Motor neuron (in vitro differentiated cells): Measurements from ENCODE around the gene MLPH. TPM values are rescaled to one million over a fixed set of nuclear protein-coding genes. Genes with fewer than 3 reads are reported as not detected.

Experiments used
- ATAC-seq, 8 experiments: fragments of 200-7000 bp; cut with Tn5 transposase; replicated peaks in 6 of 8; 2 replicates each; pipeline ENCODE4 v1.8.0; 2021; ENCODE audit warnings: mild to moderate bottlenecking in 8 of 8, moderate library complexity in 8 of 8
- H3K27ac ChIP-seq, 2 donors: fragments of 250-450 bp; sonication (Bioruptor Pico); 2 replicates each; pipeline ENCODE4 v1.9.0; 2021; ENCODE audit warnings: antibody characterized with exemption in 2 of 2, mild to moderate bottlenecking in 2 of 2, moderate library complexity in 1 of 2
- H3K4me1 ChIP-seq, 2 donors: fragments of 250-450 bp; sonication (Bioruptor Pico); replicated peaks in 1 of 2; 2 replicates each; pipeline ENCODE4 v1.6.1; 2021; ENCODE audit warnings: antibody characterized with exemption in 2 of 2, mild to moderate bottlenecking in 2 of 2, moderate library complexity in 1 of 2
- H3K4me3 ChIP-seq, 5 donors: fragments of 250-450 bp; sonication (Bioruptor Pico); 2 replicates each; pipeline ENCODE4 v1.9.0; 2021; ENCODE audit warnings: antibody characterized with exemption in 5 of 5, mild to moderate bottlenecking in 5 of 5, moderate library complexity in 4 of 5
- WGBS, 10 experiments: fragments of 450-650 bp; shearing (Covaris generic); methylation state at CpG; one replicate each; pipeline ENCODE4 v1.0.0; 2022; 5-methylcytosine and 5-hydroxymethylcytosine counted together
- in situ Hi-C, 9 experiments: fragments of 400-800 bp; cut with MboI; loops; one replicate each; pipeline ENCODE4 v1.15.0; 2021; ENCODE audit warnings: low sequenced_read_pairs in 9 of 9, low pct_unique_long_range_greater_than_20kb in 2 of 9; ENCODE audit not compliant: unreplicated experiment in 9 of 9
- total RNA-seq, 8 experiments: library from RNA; unstranded; fragments of 300-600 nt; gene quantifications; 2 replicates each; pipeline versions ENCODE4 v1.2.3 to v1.2.4, GENCODE V29; 2022

The MLPH gene
- total RNA-seq, 8 experiments from 2014 or later: 0.11 to 1.3 (median 0.46) TPM; not detected in 1

- in situ Hi-C loops: loop anchor here in 1 of 9 experiments (25.0 kb wide), 1 partner anchor 438 kb away; no protein-coding TSS in a partner anchor
- peaks cover 0 to 3% of the 10 kb centered on the region in 2 donors for H3K4me1 ChIP-seq
- peak in 4 of 8 experiments; percentile 28 to 64 (median 48) for ATAC-seq
- H3K27ac ChIP-seq: no peak overlapping the region
- no peak overlapping the region for H3K4me3 ChIP-seq
- 40 to 95% (median 80%) methylated on average over 1 to 7 of the region's 17 CpGs; no CpG with 5 or more reads in 4 of the 10 experiments for WGBS, 10 experiments
Measured at GRCh38 chr2:237549643-237550415, 62.8 kb downstream of the MLPH start.

GRCh38 chr2:237551071-237551574 lies 64.1 kb downstream of the MLPH start:
- in situ Hi-C loops: loop anchor here in 1 of 9 experiments (25.0 kb wide), 1 partner anchor 439 kb away; no protein-coding TSS in a partner anchor
- ATAC-seq: no peak
- no peak overlapping the region for H3K4me3 ChIP-seq
- peaks cover 0 to 3% of the 10 kb centered on the region in 2 donors for H3K4me1 ChIP-seq
- 63 to 100% (median 84%) methylated on average over 1 to 8 of the region's 16 CpGs; no CpG with 5 or more reads in 3 of the 10 experiments for WGBS, 10 experiments
- no peak overlapping the region for H3K27ac ChIP-seq

GRCh38 chr2:237552908-237553307 lies 65.9 kb downstream of the MLPH start:
- Histone ChIP-seq H3K4me1 (peaks cover 0 to 3% of the 10 kb centered on the region in 2 donors), H3K27ac (no peak overlapping the region), H3K4me3 (no peak overlapping the region)
- in situ Hi-C loops: loop anchor here in 1 of 9 experiments (25.0 kb wide), 1 partner anchor 441 kb away; no protein-coding TSS in a partner anchor
- peak in 3 of 8 experiments; percentile 22 to 69 (median 29) for ATAC-seq
- 50 to 96% (median 74%) methylated on average over 1 to 6 of the region's 6 CpGs; no CpG with 5 or more reads in 4 of the 10 experiments for WGBS, 10 experiments

- in situ Hi-C loops: loop anchor here in 1 of 9 experiments (25.0 kb wide), 1 partner anchor 442 kb away; no protein-coding TSS in a partner anchor
Measured at GRCh38 chr2:237553948-237554347, 66.9 kb downstream of the MLPH start.

GRCh38 chr2:237555560-237555959 lies 68.5 kb downstream of the MLPH start:
- in situ Hi-C loops: loop anchor here in 1 of 9 experiments (25.0 kb wide), 1 partner anchor 443 kb away; no protein-coding TSS in a partner anchor
- no peak overlapping the region for H3K4me3 ChIP-seq
- ATAC-seq: no peak
- H3K27ac ChIP-seq: no peak overlapping the region
- 33 to 100% (median 93%) methylated on average over 1 of the region's 1 CpG; no CpG with 5 or more reads in 4 of the 10 experiments for WGBS, 10 experiments
- H3K4me1 ChIP-seq: no peaks in the 10 kb centered on the region

More at GRCh38 chr2:237553948-237554347, 66.9 kb downstream of the MLPH start:
- Histone ChIP-seq H3K27ac (no peak overlapping the region), H3K4me1 (peaks cover 0 to 3% of the 10 kb centered on the region in 2 donors), H3K4me3 (no peak overlapping the region)
- peak in 2 of 8 experiments; percentile 88 to 94 for ATAC-seq
- WGBS, 10 experiments: 0 to 85% (median 44%) methylated on average over 3 to 5 of the region's 7 CpGs; no CpG with 5 or more reads in 6 of the 10 experiments

- 20 to 84% (median 71%) methylated on average over 1 to 6 of the region's 11 CpGs; no CpG with 5 or more reads in 4 of the 10 experiments for WGBS, 10 experiments
- Histone ChIP-seq H3K4me1 (no peaks in the 10 kb centered on the region), H3K27ac (no peak overlapping the region), H3K4me3 (no peak overlapping the region)
- in situ Hi-C loops: loop anchor here in 1 of 9 experiments (25.0 kb wide), 1 partner anchor 445 kb away; no protein-coding TSS in a partner anchor
- ATAC-seq: no peak
Measured at GRCh38 chr2:237556773-237557632, 70.0 kb downstream of the MLPH start.

- Histone ChIP-seq H3K4me1 (no peaks in the 10 kb centered on the region), H3K27ac (no peak overlapping the region), H3K4me3 (no peak overlapping the region)
- ATAC-seq: no peak
- 20 to 72% (median 55%) methylated on average over 1 to 3 of the region's 4 CpGs; no CpG with 5 or more reads in 6 of the 10 experiments for WGBS, 10 experiments
- in situ Hi-C loops: loop anchor here in 1 of 9 experiments (25.0 kb wide), 1 partner anchor 445 kb away; no protein-coding TSS in a partner anchor
Measured at GRCh38 chr2:237557633-237558015, 70.6 kb downstream of the MLPH start.

- peak in 4 of 8 experiments; percentile 31 to 68 (median 44) for ATAC-seq
- H3K4me3 ChIP-seq: no peak overlapping the region
- no peak overlapping the region for H3K27ac ChIP-seq
- H3K4me1 ChIP-seq: no peaks in the 10 kb centered on the region
- in situ Hi-C loops: loop anchor here in 1 of 9 experiments (25.0 kb wide), 1 partner anchor 447 kb away; no protein-coding TSS in a partner anchor
- 20 to 100% (median 65%) methylated on average over 1 to 8 of the region's 22 CpGs; no CpG with 5 or more reads in 3 of the 10 experiments for WGBS, 10 experiments
Measured at GRCh38 chr2:237558961-237559641, 72.0 kb downstream of the MLPH start.

- Histone ChIP-seq H3K4me1 (no peaks in the 10 kb centered on the region), H3K4me3 (no peak overlapping the region), H3K27ac (no peak overlapping the region)
- ATAC-seq: no peak
- in situ Hi-C loops: loop anchor here in 1 of 9 experiments (25.0 kb wide), 1 partner anchor 449 kb away; no protein-coding TSS in a partner anchor
- WGBS, 10 experiments: 67 to 100% (median 77%) methylated on average over 1 to 3 of the region's 7 CpGs; no CpG with 5 or more reads in 6 of the 10 experiments
Measured at GRCh38 chr2:237561221-237561620, 74.2 kb downstream of the MLPH start.

GRCh38 chr2:237563816-237564215 lies 76.8 kb downstream of the MLPH start:
- peak in 2 of 8 experiments; percentile 29 to 31 for ATAC-seq
- no peak overlapping the region for H3K27ac ChIP-seq
- WGBS, 10 experiments: 28 to 39% (median 38%) methylated on average over 2 to 7 of the region's 14 CpGs; no CpG with 5 or more reads in 5 of the 10 experiments
- in situ Hi-C loops: loop anchor here in 1 of 9 experiments (25.0 kb wide), 1 partner anchor 452 kb away; no protein-coding TSS in a partner anchor
- no peak overlapping the region for H3K4me3 ChIP-seq
- no peaks in the 10 kb centered on the region for H3K4me1 ChIP-seq

- no peak for ATAC-seq
- 76 to 95% (median 83%) methylated on average over 2 to 9 of the region's 14 CpGs; no CpG with 5 or more reads in 6 of the 10 experiments for WGBS, 10 experiments
- no peaks in the 10 kb centered on the region for H3K4me1 ChIP-seq
- H3K4me3 ChIP-seq: no peak overlapping the region
- no peak overlapping the region for H3K27ac ChIP-seq
- in situ Hi-C loops: loop anchor here in 1 of 9 experiments (25.0 kb wide), 1 partner anchor 452 kb away; no protein-coding TSS in a partner anchor
Measured at GRCh38 chr2:237564526-237565131, 77.6 kb downstream of the MLPH start.
